ENCODE measurements around the gene SCLY. TPM values are rescaled to one million over a fixed set of nuclear protein-coding genes. Genes with fewer than 3 reads are reported as not detected.

The SCLY gene
- total and polyA plus RNA-seq, 2 experiments from 2014 or later: 16.6 to 25.2 TPM

- Histone ChIP-seq H3K36me3 (no peaks in the 10 kb centered on the region), H3K27ac (no peak overlapping the region), H3K27me3 (peaks cover 6% of the 10 kb centered on the region), H3K4me1 (ENCODE audit: low read depth) (no peaks in the 10 kb centered on the region), H3K9me3 (ENCODE audit: low read depth) (no peaks in the 10 kb centered on the region), H3K4me3 (no peak overlapping the region)
- DNase-seq (ENCODE audit: low read depth in 1 of 2, low spot score in 1 of 2): peak; percentile 63 to 70
- peak; percentile 23 for TF ChIP-seq CTCF (IDR thresholded peaks at IDR 0.05; ENCODE audit: low read depth, low read length)
Observed at GRCh38 chr2:238120463-238121298, 59.9 kb downstream of the SCLY start.

GRCh38 chr2:238121511-238122286 is 60.9 kb downstream of the SCLY start:
- Histone ChIP-seq H3K27me3 (peaks cover 6% of the 10 kb centered on the region), H3K27ac (no peak overlapping the region), H3K4me3 (no peak overlapping the region), H3K9me3 (ENCODE audit: low read depth) (no peaks in the 10 kb centered on the region), H3K4me1 (ENCODE audit: low read depth) (no peaks in the 10 kb centered on the region), H3K36me3 (no peaks in the 10 kb centered on the region)
- no peak for DNase-seq (ENCODE audit: low read depth in 1 of 2, low spot score in 1 of 2)
- TF ChIP-seq CTCF (IDR thresholded peaks at IDR 0.05; ENCODE audit: low read depth, low read length): no peak

- no peak overlapping the region for H3K4me3 ChIP-seq
- H3K27ac ChIP-seq: no peak overlapping the region
- no peaks in the 10 kb centered on the region for H3K9me3 ChIP-seq (ENCODE audit: low read depth)
- DNase-seq (ENCODE audit: low read depth in 1 of 2, low spot score in 1 of 2): no peak
- no peaks in the 10 kb centered on the region for H3K36me3 ChIP-seq
- H3K4me1 ChIP-seq (ENCODE audit: low read depth): peaks cover 7% of the 10 kb centered on the region
- peaks cover 6% of the 10 kb centered on the region for H3K27me3 ChIP-seq
- no peak for TF ChIP-seq CTCF (IDR thresholded peaks at IDR 0.05; ENCODE audit: low read depth, low read length)
Observed at GRCh38 chr2:238122287-238123217, 61.8 kb downstream of the SCLY start.

- no peak overlapping the region for H3K4me3 ChIP-seq
- H3K27me3 ChIP-seq: peaks cover under 1% of the 10 kb centered on the region
- no peak for TF ChIP-seq CTCF (IDR thresholded peaks at IDR 0.05; ENCODE audit: low read depth, low read length)
- no peaks in the 10 kb centered on the region for H3K36me3 ChIP-seq
- no peak for DNase-seq (ENCODE audit: low read depth in 1 of 2, low spot score in 1 of 2)
- H3K9me3 ChIP-seq (ENCODE audit: low read depth): no peaks in the 10 kb centered on the region
- peaks cover 7% of the 10 kb centered on the region for H3K4me1 ChIP-seq (ENCODE audit: low read depth)
- no peak overlapping the region for H3K27ac ChIP-seq
Observed at GRCh38 chr2:238123218-238123971, 62.6 kb downstream of the SCLY start.
